K562 (cell line): Measurements from ENCODE around the gene IL26. TPM values are rescaled to one million over a fixed set of nuclear protein-coding genes. Genes with fewer than 3 reads are reported as not detected.

ENCODE experiments used
- BHLHE40 ChIP-seq: IDR thresholded peaks from 2 replicates; pipeline ENCODE4 v1.6.1; 2011; ENCODE audit warnings: low read length, improper control_type of control experiment
- CREB3 ChIP-seq: fragments of 450-650 bp; conservative IDR thresholded peaks from 2 replicates; pipeline ENCODE4 v1.6.1; 2016; ENCODE audit warnings: missing genetic modification characterization, low read depth, mild to moderate bottlenecking, missing compliant biosample characterization, moderate library complexity
- CREB3L1 ChIP-seq: fragments of 450-650 bp; IDR thresholded peaks from 2 replicates; pipeline ENCODE4 v1.6.1; 2014; ENCODE audit warnings: low read depth, mild to moderate bottlenecking, moderate library complexity, borderline replicate concordance
- ETV1 ChIP-seq: fragments of 450-650 bp; conservative IDR thresholded peaks from 2 replicates; pipeline ENCODE4 v1.6.1; 2016; ENCODE audit warnings: missing genetic modification characterization, control low read depth, low read depth, missing compliant biosample characterization
- HDAC2 ChIP-seq: fragments of 450-650 bp; IDR thresholded peaks from 2 replicates; pipeline ENCODE4 v1.6.1; 2016; ENCODE audit warnings: mild to moderate bottlenecking
- PCBP1 ChIP-seq: fragments of 200-400 bp; formaldehyde crosslinking; IDR thresholded peaks from 2 replicates; pipeline ENCODE4 v1.6.1; 2018; ENCODE audit warnings: mild to moderate bottlenecking, low read depth, low read length; ENCODE audit not compliant: poor library complexity, severe bottlenecking
- POLR3A ChIP-seq: IDR thresholded peaks from 2 replicates; pipeline ENCODE4 v1.6.1; 2011; ENCODE audit warnings: borderline replicate concordance, mild to moderate bottlenecking, moderate library complexity; ENCODE audit not compliant: insufficient read length, insufficient read depth; ENCODE audit errors: extremely low read depth
- POU5F1 ChIP-seq: fragments of 150-350 bp; IDR thresholded peaks from 2 replicates; pipeline ENCODE4 v1.6.1; 2014; ENCODE audit warnings: borderline replicate concordance, low read length, low read depth, mild to moderate bottlenecking; ENCODE audit not compliant: partially characterized antibody
- SNRNP70 ChIP-seq: fragments of 200-400 bp; formaldehyde crosslinking; optimal IDR thresholded peaks from 2 replicates; pipeline ENCODE3; 2017; ENCODE audit warnings: low read depth, low read length
- TFE3 ChIP-seq: fragments of 450-650 bp; formaldehyde crosslinking; IDR thresholded peaks from 2 replicates; pipeline ENCODE4 v1.4.0; 2020; ENCODE audit warnings: mild to moderate bottlenecking, mixed read lengths
- THRAP3 ChIP-seq: fragments of 450-650 bp; IDR thresholded peaks from 2 replicates; pipeline ENCODE4 v1.6.1; 2016; ENCODE audit warnings: mild to moderate bottlenecking, inconsistent platforms, borderline replicate concordance
- U2AF1 ChIP-seq: fragments of 200-400 bp; formaldehyde crosslinking; optimal IDR thresholded peaks from 2 replicates; pipeline ENCODE3; 2017; ENCODE audit warnings: mild to moderate bottlenecking, low read depth, low read length, moderate library complexity
- USF1 ChIP-seq: sonication (generic); formaldehyde crosslinking; IDR thresholded peaks from 2 replicates; pipeline ENCODE4 v1.9.0; 2022; ENCODE audit warnings: mild to moderate bottlenecking, missing genetic modification reagents
- XRCC4 ChIP-seq: IDR thresholded peaks from one replicate; pipeline ENCODE4 v1.6.1; 2011; ENCODE audit not compliant: insufficient read depth, insufficient read length; ENCODE audit errors: extremely low read depth
- ZEB2 ChIP-seq: fragments of 450-650 bp; IDR thresholded peaks from 2 replicates; pipeline ENCODE4 v1.6.1; 2016
- polyA plus RNA-seq, 8 experiments: library from polyadenylated mRNA; depleted of rRNA in 4 of 8; stranded (reverse) in 5 of 8; unstranded in 3 of 8; fragments of >200 nt; fragmentation: Nextera tagmentation in 2 of 8; fragmentation: Illumina TruSeq in 1 of 8; extraction: Ambion mirVana in 2 of 8; extraction: Trizol in 1 of 8; gene quantifications; 2 replicates each; pipeline versions ENCODE4 v1.2.1 to v1.2.3, GENCODE V29; 2011 to 2014; ENCODE audit warnings: inconsistent platforms in 1 of 8, missing spikeins in 1 of 8
- total RNA-seq, 7 experiments: library from RNA; depleted of rRNA in 6 of 7; stranded (reverse); fragments of >200 nt in 6 of 7; fragmentation: Illumina TruSeq in 2 of 7; extraction: Trizol in 2 of 7; gene quantifications; 2 replicates each; pipeline versions ENCODE4 v1.2.1 to v1.2.3, GENCODE V29; 2011 to 2021; ENCODE audit warnings: low replicate concordance in 1 of 7
- TF ChIP-seq, protein P1 (sequence below): sonication (generic); formaldehyde crosslinking; IDR thresholded peaks from 2 replicates; pipeline ENCODE4 v1.8.1; 2023; ENCODE audit warnings: mild to moderate bottlenecking, missing genetic modification reagents
- TF ChIP-seq, protein P2 (sequence below): fragments of 450-650 bp; formaldehyde crosslinking; IDR thresholded peaks from 2 replicates; pipeline ENCODE4 v1.4.0; 2022; ENCODE audit warnings: missing genetic modification characterization
- TF ChIP-seq, protein P3 (sequence below): IDR thresholded peaks from 3 replicates; pipeline ENCODE4 v1.6.1; 2011; ENCODE audit warnings: borderline replicate concordance, mild to moderate bottlenecking; ENCODE audit not compliant: insufficient read length, insufficient read depth

Gene IL26
- total and polyA plus RNA-seq, 9 of the 15 experiments (the other 6 are each of a cell fraction or from before 2014, with no cell fraction given), result not detected

GRCh38 chr12:68178774-68179439 lies 46.7 kb downstream of the IL26 start (continued):
- TF ChIP-seq, protein P1, sequence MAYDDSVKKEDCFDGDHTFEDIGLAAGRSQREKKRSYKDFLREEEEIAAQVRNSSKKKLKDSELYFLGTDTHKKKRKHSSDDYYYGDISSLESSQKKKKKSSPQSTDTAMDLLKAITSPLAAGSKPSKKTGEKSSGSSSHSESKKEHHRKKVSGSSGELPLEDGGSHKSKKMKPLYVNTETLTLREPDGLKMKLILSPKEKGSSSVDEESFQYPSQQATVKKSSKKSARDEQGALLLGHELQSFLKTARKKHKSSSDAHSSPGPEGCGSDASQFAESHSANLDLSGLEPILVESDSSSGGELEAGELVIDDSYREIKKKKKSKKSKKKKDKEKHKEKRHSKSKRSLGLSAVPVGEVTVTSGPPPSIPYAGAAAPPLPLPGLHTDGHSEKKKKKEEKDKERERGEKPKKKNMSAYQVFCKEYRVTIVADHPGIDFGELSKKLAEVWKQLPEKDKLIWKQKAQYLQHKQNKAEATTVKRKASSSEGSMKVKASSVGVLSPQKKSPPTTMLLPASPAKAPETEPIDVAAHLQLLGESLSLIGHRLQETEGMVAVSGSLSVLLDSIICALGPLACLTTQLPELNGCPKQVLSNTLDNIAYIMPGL, result no peak
- TF ChIP-seq TFE3 (CRISPR knock-in tag) (no peak), SNRNP70 (no peak), ETV1 (tag) (peak; percentile 49), THRAP3 (no peak), POU5F1 (no peak), CREB3 (no peak), USF1 (CRISPR knock-in tag) (peak; percentile 26; the same call in 1 of the 2 replicates), U2AF1 (no peak), ZEB2 (no peak), BHLHE40 (no peak), XRCC4 (no peak), PCBP1 (no peak), POLR3A (no peak), CREB3L1 (no peak), HDAC2 (no peak)
- TF ChIP-seq, protein P2, sequence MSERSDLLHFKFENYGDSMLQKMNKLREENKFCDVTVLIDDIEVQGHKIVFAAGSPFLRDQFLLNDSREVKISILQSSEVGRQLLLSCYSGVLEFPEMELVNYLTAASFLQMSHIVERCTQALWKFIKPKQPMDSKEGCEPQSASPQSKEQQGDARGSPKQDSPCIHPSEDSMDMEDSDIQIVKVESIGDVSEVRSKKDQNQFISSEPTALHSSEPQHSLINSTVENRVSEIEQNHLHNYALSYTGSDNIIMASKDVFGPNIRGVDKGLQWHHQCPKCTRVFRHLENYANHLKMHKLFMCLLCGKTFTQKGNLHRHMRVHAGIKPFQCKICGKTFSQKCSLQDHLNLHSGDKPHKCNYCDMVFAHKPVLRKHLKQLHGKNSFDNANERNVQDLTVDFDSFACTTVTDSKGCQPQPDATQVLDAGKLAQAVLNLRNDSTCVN (CRISPR knock-in tag), result no peak
- TF ChIP-seq, protein P3, sequence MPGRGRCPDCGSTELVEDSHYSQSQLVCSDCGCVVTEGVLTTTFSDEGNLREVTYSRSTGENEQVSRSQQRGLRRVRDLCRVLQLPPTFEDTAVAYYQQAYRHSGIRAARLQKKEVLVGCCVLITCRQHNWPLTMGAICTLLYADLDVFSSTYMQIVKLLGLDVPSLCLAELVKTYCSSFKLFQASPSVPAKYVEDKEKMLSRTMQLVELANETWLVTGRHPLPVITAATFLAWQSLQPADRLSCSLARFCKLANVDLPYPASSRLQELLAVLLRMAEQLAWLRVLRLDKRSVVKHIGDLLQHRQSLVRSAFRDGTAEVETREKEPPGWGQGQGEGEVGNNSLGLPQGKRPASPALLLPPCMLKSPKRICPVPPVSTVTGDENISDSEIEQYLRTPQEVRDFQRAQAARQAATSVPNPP, result no peak
